Nephron progenitor cell (in vitro differentiated cells): ENCODE data around the gene CIAPIN1.

Source experiments
- DNase-seq: peaks from one replicate; pipeline ENCODE4 v3.0.0; 2021
- H3K27ac Mint-ChIP-seq: 2 replicates; pipeline ENCODE4 v1.8.0; 2021; ENCODE audit warnings: mild to moderate bottlenecking, moderate library complexity, mixed read lengths
- H3K27me3 Mint-ChIP-seq: 2 replicates; pipeline ENCODE4 v1.8.0; 2021; ENCODE audit warnings: mild to moderate bottlenecking, low read depth, mixed read lengths; ENCODE audit not compliant: poor library complexity
- H3K36me3 Mint-ChIP-seq: 2 replicates; pipeline ENCODE4 v1.8.0; 2021; ENCODE audit warnings: low read depth, mixed read lengths
- H3K4me1 Mint-ChIP-seq: 2 replicates; pipeline ENCODE4 v1.8.0; 2021; ENCODE audit warnings: mixed read lengths
- H3K4me3 Mint-ChIP-seq: 2 replicates; pipeline ENCODE4 v1.8.0; 2021; ENCODE audit warnings: mild to moderate bottlenecking, moderate library complexity, mixed read lengths
- H3K9me3 Mint-ChIP-seq: 2 replicates; pipeline ENCODE4 v1.8.0; 2021; ENCODE audit warnings: mild to moderate bottlenecking, moderate library complexity, mixed read lengths
- TF ChIP-seq, protein P1 (sequence below): fragments of 200-600 bp; sonication (generic); IDR thresholded peaks from 2 replicates; pipeline ENCODE4 v1.5.0; 2021; ENCODE audit warnings: antibody characterized with exemption

Gene CIAPIN1

DNA sequence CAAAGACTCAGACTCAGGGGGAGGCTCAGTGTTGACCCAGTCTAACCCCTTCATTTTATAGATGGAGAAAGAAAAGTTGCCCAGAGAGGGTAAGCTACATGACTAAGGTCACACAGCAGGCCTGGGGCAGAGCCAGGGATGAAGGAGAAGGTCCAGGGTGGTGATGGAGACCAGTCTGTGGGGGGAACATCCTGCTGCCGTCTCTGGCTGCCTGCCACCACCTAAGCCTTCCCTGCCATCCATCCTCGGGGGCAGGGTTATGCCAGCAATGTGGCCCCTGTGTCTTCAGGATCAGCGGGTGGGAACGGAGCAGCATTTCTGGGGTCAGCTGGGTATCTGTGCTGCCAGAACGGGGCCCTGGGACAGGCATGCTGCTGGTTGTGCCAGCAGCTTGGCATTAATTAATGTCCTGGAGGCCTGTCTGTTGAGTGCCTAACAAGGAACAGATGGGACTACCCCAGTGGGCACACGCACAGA is 33.6 kb upstream of the CIAPIN1 start:
- Mint-ChIP-seq H3K9me3 (no peaks in the 10 kb centered on the region), H3K4me3 (no peak overlapping the region), H3K36me3 (no peaks in the 10 kb centered on the region), H3K4me1 (peaks cover 65% of the 10 kb centered on the region), H3K27ac (no peak overlapping the region), H3K27me3 (peaks cover 7% of the 10 kb centered on the region)
- no peak for DNase-seq
- TF ChIP-seq, protein P1, sequence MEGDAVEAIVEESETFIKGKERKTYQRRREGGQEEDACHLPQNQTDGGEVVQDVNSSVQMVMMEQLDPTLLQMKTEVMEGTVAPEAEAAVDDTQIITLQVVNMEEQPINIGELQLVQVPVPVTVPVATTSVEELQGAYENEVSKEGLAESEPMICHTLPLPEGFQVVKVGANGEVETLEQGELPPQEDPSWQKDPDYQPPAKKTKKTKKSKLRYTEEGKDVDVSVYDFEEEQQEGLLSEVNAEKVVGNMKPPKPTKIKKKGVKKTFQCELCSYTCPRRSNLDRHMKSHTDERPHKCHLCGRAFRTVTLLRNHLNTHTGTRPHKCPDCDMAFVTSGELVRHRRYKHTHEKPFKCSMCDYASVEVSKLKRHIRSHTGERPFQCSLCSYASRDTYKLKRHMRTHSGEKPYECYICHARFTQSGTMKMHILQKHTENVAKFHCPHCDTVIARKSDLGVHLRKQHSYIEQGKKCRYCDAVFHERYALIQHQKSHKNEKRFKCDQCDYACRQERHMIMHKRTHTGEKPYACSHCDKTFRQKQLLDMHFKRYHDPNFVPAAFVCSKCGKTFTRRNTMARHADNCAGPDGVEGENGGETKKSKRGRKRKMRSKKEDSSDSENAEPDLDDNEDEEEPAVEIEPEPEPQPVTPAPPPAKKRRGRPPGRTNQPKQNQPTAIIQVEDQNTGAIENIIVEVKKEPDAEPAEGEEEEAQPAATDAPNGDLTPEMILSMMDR = no peak

DNA sequence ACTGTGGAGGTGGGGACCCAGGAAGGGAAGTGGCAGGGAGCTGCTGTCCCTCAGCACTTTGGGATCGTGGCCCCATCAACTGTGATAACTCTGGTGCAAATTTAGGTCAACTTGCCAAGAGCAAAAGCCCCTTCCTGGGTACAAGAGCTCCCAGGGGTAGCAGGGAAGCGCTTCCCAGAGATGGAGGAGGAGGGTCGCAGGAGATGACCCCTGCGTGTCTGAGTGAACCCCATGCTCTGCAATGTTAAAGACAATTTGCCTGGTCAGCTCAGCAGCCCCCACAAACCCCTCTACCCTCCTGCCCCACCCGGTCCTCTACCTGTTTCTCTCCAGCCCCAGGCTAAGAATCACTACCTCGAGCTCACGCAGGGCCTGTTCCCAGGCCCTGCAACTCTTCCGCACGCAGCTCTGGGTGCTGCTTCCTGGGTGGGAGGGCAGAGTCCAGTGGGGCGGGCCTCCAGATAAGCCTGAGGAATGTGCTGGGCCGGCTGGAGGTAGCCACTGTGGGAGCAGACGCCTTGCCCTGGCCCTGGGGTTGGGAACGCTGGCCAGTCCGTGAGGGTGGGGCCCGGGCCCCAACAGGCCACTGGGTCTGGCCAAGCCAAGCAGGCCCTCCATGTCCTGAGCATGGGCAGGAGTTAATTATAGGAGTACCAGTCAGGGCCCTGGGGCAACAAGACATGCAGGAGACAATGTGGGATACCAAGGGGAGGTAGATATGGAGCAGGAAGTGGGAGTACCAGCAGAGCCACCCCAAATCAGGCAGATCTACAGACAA is 33.0 kb upstream of the CIAPIN1 start:
- H3K36me3 Mint-ChIP-seq = no peaks in the 10 kb centered on the region
- H3K9me3 Mint-ChIP-seq = no peaks in the 10 kb centered on the region
- DNase-seq = peak; percentile 33
- TF ChIP-seq, protein P1 = no peak
- H3K4me3 Mint-ChIP-seq = peak overlapping the region; percentile 86
- peaks cover 7% of the 10 kb centered on the region for H3K27me3 Mint-ChIP-seq
- H3K27ac Mint-ChIP-seq = no peak overlapping the region
- peaks cover 60% of the 10 kb centered on the region for H3K4me1 Mint-ChIP-seq

DNA sequence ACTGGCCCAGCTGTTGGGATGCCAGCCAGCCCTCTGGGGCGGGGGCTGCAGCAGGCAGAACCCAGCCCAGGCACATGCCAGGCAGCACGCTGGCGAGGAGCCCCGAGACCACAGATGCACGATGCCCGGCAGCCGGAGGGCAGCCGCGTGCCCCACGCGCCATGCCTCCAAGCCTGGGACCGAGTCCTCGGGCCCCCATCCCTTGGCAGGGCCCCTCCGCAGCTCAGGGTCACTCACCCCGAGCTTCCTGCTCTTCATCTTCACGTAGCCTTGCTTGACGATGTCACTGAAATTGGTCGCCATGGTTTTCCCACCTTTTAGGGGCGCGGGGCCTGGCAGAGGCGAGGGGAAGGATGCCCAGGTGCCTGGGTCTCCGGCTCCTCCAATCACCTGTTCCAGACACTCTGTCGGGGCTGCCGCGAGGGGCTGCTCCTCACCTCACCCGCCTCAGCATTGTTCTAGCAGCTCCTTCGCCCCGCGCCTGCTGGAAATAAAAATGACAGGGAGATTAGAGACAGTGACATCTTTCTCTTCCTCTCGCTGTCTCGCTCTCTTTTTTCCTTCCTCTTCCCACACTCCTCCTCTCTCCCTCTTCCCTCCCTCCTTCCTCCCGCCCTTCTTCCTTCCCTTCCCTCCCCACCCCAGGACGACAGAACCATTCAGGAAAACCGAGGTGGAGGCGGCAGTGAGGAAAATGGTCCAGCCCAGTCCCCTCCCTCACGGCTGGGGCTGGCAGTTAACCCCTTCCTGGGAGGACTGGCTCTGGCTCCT is 32.2 kb upstream of the CIAPIN1 start:
- peak overlapping the region; percentile 79 for H3K27ac Mint-ChIP-seq
- H3K27me3 Mint-ChIP-seq = peaks cover 7% of the 10 kb centered on the region
- H3K4me3 Mint-ChIP-seq = peak overlapping the region; percentile 86
- TF ChIP-seq, protein P1 = no peak
- DNase-seq = peak; percentile 52
- H3K9me3 Mint-ChIP-seq = no peaks in the 10 kb centered on the region
- peaks cover 52% of the 10 kb centered on the region for H3K4me1 Mint-ChIP-seq
- no peaks in the 10 kb centered on the region for H3K36me3 Mint-ChIP-seq

DNA sequence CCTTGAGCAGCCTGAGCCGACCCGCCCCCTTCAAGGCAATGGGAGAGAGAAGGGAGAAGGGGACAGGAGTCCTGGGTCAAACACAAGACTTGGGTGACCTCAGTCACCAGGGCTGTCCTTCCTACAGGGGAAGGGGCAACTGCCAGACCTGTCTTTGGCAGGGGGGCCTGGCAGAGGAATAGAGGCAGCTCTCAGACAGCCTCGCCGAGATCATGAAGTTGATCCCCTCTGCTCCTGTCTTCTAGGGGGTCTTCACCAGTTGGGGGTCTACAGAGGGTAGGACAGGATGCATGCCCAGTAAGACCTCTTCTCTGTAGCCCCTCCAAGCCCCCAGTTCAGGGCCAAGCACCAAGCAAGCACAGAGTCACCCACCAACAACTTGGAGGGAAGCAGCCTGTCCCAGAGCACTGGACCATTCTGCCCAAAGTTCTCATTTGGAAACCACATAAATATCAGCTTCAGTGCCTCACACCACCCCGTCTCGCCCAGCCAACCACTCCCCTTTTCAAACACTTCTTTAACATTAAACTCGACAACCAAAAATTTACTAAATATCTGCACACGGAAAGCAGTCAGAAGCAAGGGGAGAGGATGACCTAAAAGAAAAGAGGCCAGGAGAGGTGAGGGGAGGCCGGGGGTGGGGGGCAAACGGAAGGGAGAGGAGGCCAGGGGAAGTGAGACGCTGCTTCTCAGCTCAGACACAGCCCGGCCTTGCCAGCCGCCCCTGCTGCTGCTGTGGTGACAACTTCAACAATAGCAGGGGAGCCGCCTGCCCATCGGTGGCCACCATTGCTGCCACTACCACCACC is 31.4 kb upstream of the CIAPIN1 start:
- Mint-ChIP-seq H3K27ac (no peak overlapping the region), H3K36me3 (no peaks in the 10 kb centered on the region), H3K9me3 (no peaks in the 10 kb centered on the region), H3K4me3 (peak overlapping the region; percentile 81), H3K27me3 (peaks cover 7% of the 10 kb centered on the region), H3K4me1 (peaks cover 52% of the 10 kb centered on the region)
- TF ChIP-seq, protein P1 = no peak
- DNase-seq = no peak

DNA sequence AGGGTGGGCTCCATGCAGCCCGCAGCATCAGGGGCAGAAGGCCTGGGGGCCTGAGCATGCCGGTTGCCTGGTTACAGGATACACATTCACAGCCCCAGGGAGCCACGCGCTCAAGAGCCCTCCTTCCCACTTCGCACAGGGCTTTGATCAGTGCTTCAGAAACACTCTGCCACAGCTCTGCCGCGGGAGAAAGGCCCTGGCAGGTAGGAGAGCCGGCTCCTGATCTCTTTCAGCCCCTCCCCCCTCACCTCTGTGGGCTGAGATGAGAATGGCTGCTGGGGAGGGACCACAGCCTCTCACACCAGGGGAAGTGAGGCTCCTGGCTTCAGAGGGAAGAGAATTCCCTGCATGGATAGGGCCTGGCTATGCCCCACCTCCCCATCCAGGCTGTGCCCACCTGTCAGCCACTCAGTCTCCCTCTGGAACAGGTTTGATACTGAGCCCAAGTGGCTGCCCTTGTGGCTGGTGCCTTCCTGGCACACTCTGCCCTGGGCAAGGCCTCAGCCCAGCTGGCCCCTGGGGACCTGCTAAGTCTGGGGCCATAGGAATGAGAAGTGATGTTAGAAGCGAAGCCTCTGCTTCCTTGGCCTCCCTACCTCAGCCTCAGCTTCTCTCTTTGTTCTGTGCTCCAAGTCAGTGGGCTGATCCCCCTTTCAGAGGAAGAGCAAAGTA is 30.5 kb upstream of the CIAPIN1 start:
- peak overlapping the region; percentile 81 for H3K4me3 Mint-ChIP-seq
- H3K27me3 Mint-ChIP-seq = peaks cover 7% of the 10 kb centered on the region
- H3K27ac Mint-ChIP-seq = no peak overlapping the region
- peaks cover 52% of the 10 kb centered on the region for H3K4me1 Mint-ChIP-seq
- H3K36me3 Mint-ChIP-seq = no peaks in the 10 kb centered on the region
- TF ChIP-seq, protein P1 = no peak
- DNase-seq = no peak
- H3K9me3 Mint-ChIP-seq = no peaks in the 10 kb centered on the region
